ENCODE data around the gene C1orf174.

GRCh38 chr1:3908886-3909517 is 8.9 kb upstream of the C1orf174 start:
- TF ChIP-seq, protein P1, sequence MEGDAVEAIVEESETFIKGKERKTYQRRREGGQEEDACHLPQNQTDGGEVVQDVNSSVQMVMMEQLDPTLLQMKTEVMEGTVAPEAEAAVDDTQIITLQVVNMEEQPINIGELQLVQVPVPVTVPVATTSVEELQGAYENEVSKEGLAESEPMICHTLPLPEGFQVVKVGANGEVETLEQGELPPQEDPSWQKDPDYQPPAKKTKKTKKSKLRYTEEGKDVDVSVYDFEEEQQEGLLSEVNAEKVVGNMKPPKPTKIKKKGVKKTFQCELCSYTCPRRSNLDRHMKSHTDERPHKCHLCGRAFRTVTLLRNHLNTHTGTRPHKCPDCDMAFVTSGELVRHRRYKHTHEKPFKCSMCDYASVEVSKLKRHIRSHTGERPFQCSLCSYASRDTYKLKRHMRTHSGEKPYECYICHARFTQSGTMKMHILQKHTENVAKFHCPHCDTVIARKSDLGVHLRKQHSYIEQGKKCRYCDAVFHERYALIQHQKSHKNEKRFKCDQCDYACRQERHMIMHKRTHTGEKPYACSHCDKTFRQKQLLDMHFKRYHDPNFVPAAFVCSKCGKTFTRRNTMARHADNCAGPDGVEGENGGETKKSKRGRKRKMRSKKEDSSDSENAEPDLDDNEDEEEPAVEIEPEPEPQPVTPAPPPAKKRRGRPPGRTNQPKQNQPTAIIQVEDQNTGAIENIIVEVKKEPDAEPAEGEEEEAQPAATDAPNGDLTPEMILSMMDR (conservative IDR thresholded peaks at IDR 0.05 in 1 of 2, IDR thresholded peaks at IDR 0.05 in 1 of 2; ENCODE audit: low read depth in 1 of 2, low read length in 2 of 2): no peak
- no peak for TF ChIP-seq EZH2 (IDR thresholded peaks at IDR 0.05; ENCODE audit: low read length, missing control alignments)

Measured in fibroblast of lung (primary cell).